GM12892 (cell line): ENCODE results near the gene TMEM202.

Experiments
- POLR2A ChIP-seq: IDR thresholded peaks from 2 replicates; pipeline ENCODE4 v1.6.1; 2011; ENCODE audit warnings: low read depth, low read length, control low read depth
- POLR2AphosphoS5 ChIP-seq: IDR thresholded peaks from 2 replicates; pipeline ENCODE4 v1.6.1; 2011; ENCODE audit warnings: low read depth, low read length, control low read depth

DNA sequence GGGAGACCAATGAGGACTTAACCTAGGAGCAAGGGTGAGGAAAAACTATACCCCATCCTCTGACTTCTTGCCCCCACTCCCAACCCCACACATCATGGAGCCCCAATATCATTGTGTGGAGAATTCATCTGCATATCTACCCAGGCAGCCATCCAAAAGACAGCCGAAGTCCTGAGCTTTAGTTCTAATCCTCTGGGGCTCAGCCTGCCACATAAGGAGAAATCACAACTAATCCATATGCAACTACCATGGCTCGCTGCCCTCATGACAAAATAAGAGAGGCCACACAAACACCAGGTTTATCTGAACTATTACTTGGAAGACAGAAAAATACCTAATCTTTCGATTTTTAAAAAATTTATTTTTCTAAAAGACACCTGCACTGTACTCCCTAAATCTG lies 40.0 kb upstream of the TMEM202 start:
- TF ChIP-seq POLR2AphosphoS5 (no peak), POLR2A (no peak)
